Aorta (tissue), 5 donors: ENCODE data around the gene OR2V2. TPM values are rescaled to one million over a fixed set of nuclear protein-coding genes. Genes with fewer than 3 reads are reported as not detected.
A peak's percentile ranks its signal among the peaks of the same experiment; 100 is the strongest.

Experiments
- ATAC-seq: fragments of 200-7000 bp; cut with Tn5 transposase; one replicate; pipeline ENCODE4 v1.9.1; 2022; ENCODE audit warnings: moderate library complexity; ENCODE audit not compliant: low FRiP score
- DNase-seq, 2 donors: peaks; one replicate each; pipeline ENCODE4 v3.0.0-alpha.2; 2020
- H3K27ac ChIP-seq, 2 donors: one replicate each; pipeline ENCODE4 v1.5.1; 2013; ENCODE audit warnings: low read length in 2 of 2, mild to moderate bottlenecking in 2 of 2, moderate library complexity in 2 of 2, control low read depth in 1 of 2, inconsistent platforms in 1 of 2, low read depth in 1 of 2
- H3K27me3 ChIP-seq, 2 donors: one replicate each; pipeline ENCODE4 v1.6.1; 2013; ENCODE audit warnings: control low read depth in 1 of 2, low read length in 1 of 2, mild to moderate bottlenecking in 1 of 2, moderate library complexity in 1 of 2; ENCODE audit not compliant: insufficient read depth in 2 of 2, control insufficient read depth in 1 of 2
- H3K36me3 ChIP-seq, 2 donors: one replicate each; pipeline ENCODE4 v1.6.1; 2013; ENCODE audit warnings: control low read depth in 1 of 2, low read length in 1 of 2, mild to moderate bottlenecking in 1 of 2; ENCODE audit not compliant: insufficient read depth in 2 of 2, control insufficient read depth in 1 of 2
- H3K4me1 ChIP-seq, 2 donors: one replicate each; pipeline ENCODE4 v1.6.1; 2013; ENCODE audit warnings: low read length in 2 of 2, control low read depth in 1 of 2, mild to moderate bottlenecking in 1 of 2, moderate library complexity in 1 of 2; ENCODE audit not compliant: insufficient read depth in 2 of 2, control insufficient read depth in 1 of 2
- H3K4me3 ChIP-seq, 2 donors: one replicate each; pipeline ENCODE4 v1.5.1; 2013; ENCODE audit warnings: low read length in 2 of 2, control low read depth in 1 of 2, mild to moderate bottlenecking in 1 of 2
- H3K9me3 ChIP-seq: one replicate; pipeline ENCODE4 v1.6.1; 2013; ENCODE audit warnings: mild to moderate bottlenecking, low read length; ENCODE audit not compliant: control insufficient read depth
- WGBS, 2 donors: extraction: QIAGEN DNeasy Blood & Tissue Kit; methylation state at CpG; one replicate each; pipeline ENCODE4 v1.1.7; 2013; 5-methylcytosine and 5-hydroxymethylcytosine counted together
- intact Hi-C, 2 donors: fragments of 100-400 bp; cut with DNase I; formaldehyde crosslinking; loops; one replicate each; pipeline versions ENCODE4 v1.14.2 to v1.15.0; 2022
- polyA plus RNA-seq, 2 donors: library from polyadenylated mRNA; stranded (reverse); fragments of 200-250 nt; gene quantifications; one replicate each; pipeline ENCODE4 v1.2.3, GENCODE V29; 2013
- total RNA-seq, 2 donors: library from RNA; stranded (reverse); fragmentation: NEBNext Ultra II Directional; extraction: Animal tissue kit (Norgen Biotek cat#: 25700); gene quantifications; one replicate each; pipeline ENCODE4 v1.2.1, GENCODE V29; 2021
- donor health status: healthy with polysubstance abuse.
- donor health status: Bipolar disorder and iron deficiency.
- donor health status: DM: no; HTN: no; CAD: no.
- donor health status: DM: no; HTN: no; CAD: no.
- donor health status: DM: yes; HTN: yes; CAD: no.

OR2V2 gene
- total and polyA plus RNA-seq, 4 donors, result not detected

DNA sequence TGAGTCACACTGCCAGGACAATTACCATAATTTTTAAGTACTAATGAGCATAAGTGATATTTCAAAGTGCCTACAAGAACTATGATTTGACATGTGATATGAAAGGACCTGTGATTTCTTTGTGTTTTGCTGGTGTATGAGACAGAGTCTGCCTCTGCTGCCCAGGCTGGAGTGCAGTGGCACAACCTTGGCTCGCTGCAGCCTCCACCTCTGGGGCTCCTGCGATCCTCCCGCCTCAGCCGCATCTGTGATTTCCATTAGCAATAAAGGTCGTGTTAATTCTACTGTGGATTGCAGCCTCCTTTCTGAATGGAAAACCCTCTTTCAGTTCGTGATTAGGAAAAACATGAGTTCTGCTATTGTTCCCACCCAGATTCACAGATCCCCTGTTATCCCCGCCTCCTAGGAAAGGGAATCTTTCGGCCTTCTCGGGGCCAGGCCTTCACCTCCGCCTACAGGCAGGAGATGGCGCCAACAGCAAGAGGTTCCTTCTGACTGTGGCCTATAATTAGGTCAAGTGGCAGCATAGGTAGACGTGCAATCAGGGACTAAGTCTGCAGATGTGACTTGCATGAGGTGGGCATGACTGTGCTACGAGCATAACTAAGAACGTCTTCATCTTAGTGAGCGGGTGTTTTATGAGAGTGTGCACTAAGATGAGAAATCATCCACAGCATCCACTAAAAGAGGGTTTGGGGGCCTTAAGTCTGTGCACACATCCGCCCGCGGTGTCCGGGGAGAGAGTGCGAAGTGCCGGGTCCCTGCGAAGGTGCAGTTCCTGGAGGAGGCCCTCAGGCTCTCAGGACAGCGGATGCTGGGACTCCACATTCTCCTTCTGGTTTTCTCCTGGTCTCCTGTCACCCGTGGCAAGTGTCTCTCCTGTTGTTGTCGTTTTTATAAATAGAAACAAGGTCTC is 34.5 kb downstream of the OR2V2 start:
- Histone ChIP-seq H3K27ac (no peak overlapping the region), H3K4me1 (no peaks in the 10 kb centered on the region), H3K36me3 (no peaks in the 10 kb centered on the region), H3K27me3 (no peaks in the 10 kb centered on the region), H3K4me3 (no peak overlapping the region), H3K9me3 (no peaks in the 10 kb centered on the region)
- intact Hi-C loops, result loop anchor here in 1 of 2 donors (10.0 kb wide), 1 partner anchor 83 kb away; the partner anchor contains the start of gene TRIM52
- DNase-seq (peak; percentile 78 to 82), ATAC-seq (peak; percentile 81)
- 48 to 52% methylated on average over 25 of the region's 25 CpGs for WGBS, 2 donors

DNA sequence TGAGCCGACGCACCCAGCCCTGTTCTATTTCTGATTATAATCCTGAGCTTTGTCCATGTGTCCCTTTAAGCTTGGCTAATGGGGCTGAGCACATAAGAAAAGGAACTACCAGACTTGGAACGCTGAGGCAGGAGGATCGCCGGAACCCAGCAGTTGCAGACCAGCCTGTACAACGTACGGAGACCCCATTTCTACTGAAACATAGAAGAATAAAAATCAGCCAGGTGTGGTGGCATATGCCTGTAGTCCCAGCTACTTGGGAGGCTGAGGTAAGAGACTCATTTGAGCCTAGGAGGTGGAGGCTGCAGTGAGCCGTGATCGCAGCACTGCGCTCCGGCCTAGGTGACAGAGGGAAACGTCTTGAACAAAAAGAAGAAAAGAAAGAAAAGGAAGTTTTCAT is 35.3 kb downstream of the OR2V2 start:
- H3K27ac ChIP-seq, result no peak overlapping the region
- no peaks in the 10 kb centered on the region for H3K4me1 ChIP-seq
- H3K36me3 ChIP-seq, result no peaks in the 10 kb centered on the region
- H3K4me3 ChIP-seq, result no peak overlapping the region
- 62 to 64% methylated on average over 12 of the region's 12 CpGs for WGBS, 2 donors
- peak; percentile 24 to 45 for DNase-seq
- H3K27me3 ChIP-seq, result no peaks in the 10 kb centered on the region
- ATAC-seq, result no peak
- intact Hi-C loops, result loop anchor here in 1 of 2 donors (10.0 kb wide), 1 partner anchor 82 kb away; the partner anchor contains the start of gene TRIM52
- no peaks in the 10 kb centered on the region for H3K9me3 ChIP-seq

DNA sequence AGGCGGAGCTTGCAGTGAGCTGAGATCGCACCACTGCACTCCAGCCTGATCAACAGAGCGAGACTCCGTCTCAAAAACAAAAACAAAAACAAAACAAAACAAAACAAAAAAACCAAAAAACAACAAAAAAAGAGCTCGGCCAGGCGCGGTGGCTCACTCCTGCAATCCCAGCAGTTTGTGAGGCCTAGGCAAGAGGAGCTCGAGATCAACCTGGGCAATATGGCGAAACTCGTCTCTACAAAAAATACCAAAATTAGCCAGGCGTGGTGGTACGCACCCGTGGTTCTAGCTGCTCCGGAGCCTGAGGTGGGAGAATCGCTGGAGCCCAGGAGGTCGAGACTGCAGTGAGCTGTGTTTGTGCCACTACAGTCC is 37.4 kb downstream of the OR2V2 start:
- no peak overlapping the region for H3K4me3 ChIP-seq
- ATAC-seq, result no peak
- H3K4me1 ChIP-seq, result no peaks in the 10 kb centered on the region
- no peak overlapping the region for H3K27ac ChIP-seq
- DNase-seq, result peak; percentile 41 to 46
- 82% methylated on average over 16 of the region's 16 CpGs for WGBS, 2 donors
- no peaks in the 10 kb centered on the region for H3K9me3 ChIP-seq
- H3K27me3 ChIP-seq, result no peaks in the 10 kb centered on the region
- intact Hi-C loops, result loop anchor here in 1 of 2 donors (10.0 kb wide), 1 partner anchor 80 kb away; the partner anchor contains the start of gene TRIM52
- no peaks in the 10 kb centered on the region for H3K36me3 ChIP-seq

DNA sequence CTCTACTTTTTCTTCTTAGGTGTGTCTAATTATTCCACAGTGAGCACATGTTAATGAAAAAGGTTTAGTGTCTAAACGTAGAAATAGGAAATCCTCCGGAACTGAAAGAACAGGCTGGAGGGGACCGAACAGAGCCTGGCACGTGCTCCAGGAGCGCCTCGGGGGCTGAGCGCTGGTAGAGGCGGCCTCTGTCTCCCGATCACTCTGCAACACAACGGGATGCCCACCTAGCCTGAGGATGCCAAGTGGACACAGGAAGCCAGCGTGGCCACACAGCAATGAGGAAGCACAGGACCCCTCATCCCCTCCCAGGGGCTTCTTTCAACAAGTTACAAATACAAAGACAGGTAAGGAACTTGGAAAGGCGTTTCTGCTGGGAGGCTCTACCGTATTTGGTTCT is 38.2 kb downstream of the OR2V2 start:
- intact Hi-C loops, result loop anchor here in 1 of 2 donors (10.0 kb wide), 1 partner anchor 79 kb away; the partner anchor contains the start of gene TRIM52
- H3K4me1 ChIP-seq, result no peaks in the 10 kb centered on the region

DNA sequence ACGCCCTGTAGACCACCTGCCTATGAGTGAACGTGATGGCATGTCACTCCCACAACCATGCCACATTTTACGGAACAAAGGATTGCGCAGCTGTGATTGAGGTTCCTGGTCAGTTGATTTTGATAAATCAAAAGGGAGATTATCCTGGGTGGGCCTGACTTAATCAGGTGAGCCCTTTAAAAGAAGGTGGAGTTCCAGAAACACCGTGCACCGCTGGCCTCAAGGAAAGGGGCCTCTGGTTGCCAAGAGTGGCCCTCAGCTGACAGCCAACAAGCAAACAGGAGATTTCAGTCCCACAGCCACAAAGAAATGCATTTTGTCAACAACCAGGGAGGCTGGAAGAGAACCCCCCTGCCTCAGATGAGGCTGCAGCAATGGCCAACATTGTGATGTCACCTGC is 38.6 kb downstream of the OR2V2 start:
- H3K27ac ChIP-seq, result no peak overlapping the region
- WGBS, 2 donors, result 83 to 84% methylated on average over 6 of the region's 6 CpGs
- H3K4me1 ChIP-seq, result no peaks in the 10 kb centered on the region
- H3K9me3 ChIP-seq, result no peaks in the 10 kb centered on the region
- H3K27me3 ChIP-seq, result no peaks in the 10 kb centered on the region
- H3K4me3 ChIP-seq, result no peak overlapping the region
- ATAC-seq (no peak), DNase-seq (peak; percentile 19 to 25)
- intact Hi-C loops, result loop anchor here in 1 of 2 donors (10.0 kb wide), 1 partner anchor 79 kb away; the partner anchor contains the start of gene TRIM52
- H3K36me3 ChIP-seq, result no peaks in the 10 kb centered on the region

More for the DNA sequence above, 38.2 kb downstream of the OR2V2 start:
- Histone ChIP-seq H3K9me3 (no peaks in the 10 kb centered on the region), H3K36me3 (no peaks in the 10 kb centered on the region), H3K4me3 (no peak overlapping the region), H3K27me3 (no peaks in the 10 kb centered on the region), H3K27ac (no peak overlapping the region)
- ATAC-seq, result no peak
- peak; percentile 44 to 59 for DNase-seq
- WGBS, 2 donors, result 91 to 94% methylated on average over 13 of the region's 13 CpGs

DNA sequence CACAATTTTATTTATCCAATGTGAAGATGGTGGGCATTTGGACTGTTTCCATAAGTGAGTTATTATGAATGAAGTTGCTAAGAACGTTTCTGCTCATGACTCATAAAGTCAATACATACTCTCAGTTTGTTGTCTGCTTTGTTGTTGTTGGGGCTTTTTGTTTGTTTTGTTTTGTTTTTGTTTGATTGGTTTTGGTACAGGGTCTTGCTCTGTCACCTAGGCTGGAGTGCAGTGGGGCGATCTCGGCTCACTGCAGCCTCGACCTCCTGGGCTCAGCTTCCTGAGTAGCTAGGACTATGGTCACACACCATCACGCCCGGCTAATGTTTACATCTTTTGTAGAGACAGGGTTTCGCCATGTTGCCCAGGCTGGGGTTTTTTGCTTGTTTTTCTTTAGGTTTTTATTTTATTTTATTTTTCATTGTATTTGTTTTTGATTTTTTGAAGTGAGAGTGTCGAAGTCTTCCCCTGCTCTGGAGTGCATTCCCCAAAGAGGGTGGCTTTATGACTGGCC is 39.7 kb downstream of the OR2V2 start:
- H3K36me3 ChIP-seq, result no peaks in the 10 kb centered on the region
- H3K4me1 ChIP-seq, result no peaks in the 10 kb centered on the region
- DNase-seq (peak; percentile 14 to 33), ATAC-seq (no peak)
- H3K4me3 ChIP-seq, result no peak overlapping the region
- H3K27me3 ChIP-seq, result no peaks in the 10 kb centered on the region
- intact Hi-C loops, result loop anchor here in 1 of 2 donors (1.0 to 10.0 kb wide), 2 partner anchors 35 to 78 kb away; partner anchors contain the start of gene TRIM52
- H3K27ac ChIP-seq, result no peak overlapping the region
- 42 to 51% methylated on average over 8 of the region's 8 CpGs for WGBS, 2 donors
- H3K9me3 ChIP-seq, result no peaks in the 10 kb centered on the region

DNA sequence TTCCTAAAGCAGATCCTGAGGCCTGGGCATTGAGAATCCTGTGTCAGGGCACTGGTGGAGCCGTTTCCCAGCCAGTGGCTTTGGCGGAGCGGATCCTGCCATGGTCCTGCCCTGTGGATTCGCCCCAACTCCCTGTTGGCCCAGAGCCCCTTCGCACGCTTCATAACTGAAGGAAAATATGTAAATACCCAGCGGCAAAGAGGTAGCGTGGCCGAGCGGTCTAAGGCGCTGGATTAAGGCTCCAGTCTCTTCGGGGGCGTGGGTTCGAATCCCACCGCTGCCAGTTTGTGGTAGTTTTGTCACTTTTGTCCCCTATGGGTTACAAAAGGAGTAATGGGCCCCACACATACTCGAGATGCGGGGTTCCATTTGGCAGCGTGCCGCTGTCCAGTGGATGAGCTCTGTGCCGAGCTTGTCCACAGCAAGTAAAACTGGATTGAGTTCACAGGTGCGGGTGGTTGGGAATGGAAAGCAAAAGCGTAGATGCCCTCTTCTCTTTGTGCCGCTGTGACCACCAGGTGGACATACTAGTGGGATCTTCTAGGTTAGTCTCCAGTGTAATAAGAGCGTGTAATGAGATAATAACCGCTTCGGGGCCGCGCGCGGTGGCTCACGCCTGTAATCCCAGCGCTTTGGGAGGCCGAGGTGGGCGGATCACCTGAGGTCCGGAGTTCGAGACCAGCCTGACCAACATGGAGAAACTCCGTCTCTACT is 40.3 kb downstream of the OR2V2 start:
- ATAC-seq, result peak; percentile 33
- H3K27ac ChIP-seq, result no peak overlapping the region

DNA sequence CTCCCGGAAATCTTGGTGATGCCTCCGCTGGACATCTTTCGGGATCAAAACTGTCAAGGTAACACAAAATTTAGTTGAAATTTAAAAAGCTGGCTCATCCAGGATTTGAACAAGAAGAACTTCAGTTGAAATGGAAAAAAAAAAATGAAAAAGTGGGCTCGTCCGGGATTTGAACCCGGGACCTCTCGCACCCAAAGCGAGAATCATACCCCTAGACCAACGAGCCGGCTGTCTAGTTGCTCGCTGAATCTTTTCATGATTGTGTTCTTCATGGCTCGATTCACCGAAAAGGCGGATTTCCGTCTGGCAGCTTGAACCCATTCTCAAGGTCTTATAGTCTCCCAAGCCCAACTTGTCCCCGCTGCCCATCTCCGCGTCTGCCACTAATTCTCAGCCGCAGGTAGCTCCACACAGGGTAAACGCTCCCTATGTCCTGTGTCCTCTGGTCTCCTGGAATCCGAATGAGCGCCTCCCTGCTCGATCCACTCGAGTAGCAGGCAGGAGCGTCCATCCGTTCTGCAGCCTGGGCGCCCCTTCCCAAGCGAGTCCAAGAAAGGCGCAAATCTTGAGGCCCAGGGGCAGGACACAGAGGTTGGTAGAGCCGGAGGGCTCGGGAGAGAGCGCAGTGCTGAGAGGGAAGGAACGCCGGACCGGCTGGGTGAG is 41.4 kb downstream of the OR2V2 start:
- 0% methylated on average over 35 of the region's 35 CpGs for WGBS, 2 donors
- peak; percentile 74 for ATAC-seq
- Histone ChIP-seq H3K4me1 (no peaks in the 10 kb centered on the region), H3K36me3 (no peaks in the 10 kb centered on the region), H3K4me3 (peak overlapping the region; percentile 75 to 86), H3K27ac (peak overlapping the region in 1 of 2 donors; percentile 52), H3K9me3 (no peaks in the 10 kb centered on the region), H3K27me3 (no peaks in the 10 kb centered on the region)
- DNase-seq, result peak; percentile 78 to 81
- intact Hi-C loops, result loop anchor here (1.0 to 10.0 kb wide), 5 partner anchors 17 to 76 kb away; partner anchors contain the start of gene TRIM52 (in 1 of the 2)

More for the DNA sequence above, 40.3 kb downstream of the OR2V2 start:
- no peaks in the 10 kb centered on the region for H3K9me3 ChIP-seq
- peak; percentile 76 to 92 for DNase-seq
- intact Hi-C loops, result loop anchor here (1.0 to 10.0 kb wide), 5 partner anchors 19 to 77 kb away; partner anchors contain the start of gene TRIM52 (in 1 of the 2)
- 3 to 4% methylated on average over 37 of the region's 37 CpGs for WGBS, 2 donors
- no peaks in the 10 kb centered on the region for H3K36me3 ChIP-seq
- no peaks in the 10 kb centered on the region for H3K4me1 ChIP-seq
- H3K27me3 ChIP-seq, result no peaks in the 10 kb centered on the region
- H3K4me3 ChIP-seq, result no peak overlapping the region
